Raji (cell line): Measurements from ENCODE around the gene KRTAP10-1.

Experiments
- POLR2A ChIP-seq: IDR thresholded peaks from 2 replicates; pipeline ENCODE4 v1.6.1; 2011; ENCODE audit warnings: low read depth, low read length, control low read depth; ENCODE audit not compliant: insufficient read depth

The KRTAP10-1 gene

DNA sequence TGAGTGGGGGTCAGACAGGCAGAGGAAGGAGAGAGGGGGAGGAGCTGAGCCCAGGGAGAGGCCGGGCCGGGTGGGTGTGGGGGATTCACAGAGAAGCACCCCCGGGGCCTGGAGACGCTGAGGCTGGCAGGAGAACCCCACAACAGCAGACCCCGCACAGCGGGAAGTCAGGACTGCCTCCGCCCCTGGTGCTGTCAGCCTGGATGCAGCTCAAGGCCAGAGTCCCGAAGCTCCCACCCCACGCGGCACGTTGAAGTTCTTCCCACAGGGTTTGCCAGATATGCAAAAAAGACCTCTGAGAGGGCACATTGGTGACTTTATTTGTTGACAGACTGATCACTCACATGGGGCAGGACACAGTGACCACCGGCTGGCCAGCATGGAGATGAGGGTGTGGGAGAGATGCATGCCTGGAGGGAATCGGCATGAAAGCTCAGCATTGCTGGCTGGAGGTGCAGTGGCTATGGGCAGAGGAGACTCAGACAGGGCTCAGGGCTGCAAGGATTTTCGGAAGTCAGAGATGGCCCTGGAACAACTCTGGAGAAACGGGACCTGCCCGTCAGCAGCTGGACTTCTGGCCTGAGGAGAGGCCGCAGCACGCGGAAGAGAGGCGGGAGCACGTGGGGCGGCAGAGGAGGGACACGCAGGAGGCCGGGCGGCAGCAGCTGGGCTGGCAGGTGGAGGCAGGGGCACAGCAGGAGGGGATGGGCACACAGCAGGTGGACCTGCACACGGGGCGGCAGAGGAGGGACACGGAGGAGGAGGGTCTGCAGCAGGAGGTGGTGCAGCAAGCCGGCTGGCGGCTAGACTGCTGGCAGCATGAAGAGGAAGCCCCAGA, 17.7 kb upstream of the KRTAP10-1 start:
- TF ChIP-seq POLR2A, result no peak

DNA sequence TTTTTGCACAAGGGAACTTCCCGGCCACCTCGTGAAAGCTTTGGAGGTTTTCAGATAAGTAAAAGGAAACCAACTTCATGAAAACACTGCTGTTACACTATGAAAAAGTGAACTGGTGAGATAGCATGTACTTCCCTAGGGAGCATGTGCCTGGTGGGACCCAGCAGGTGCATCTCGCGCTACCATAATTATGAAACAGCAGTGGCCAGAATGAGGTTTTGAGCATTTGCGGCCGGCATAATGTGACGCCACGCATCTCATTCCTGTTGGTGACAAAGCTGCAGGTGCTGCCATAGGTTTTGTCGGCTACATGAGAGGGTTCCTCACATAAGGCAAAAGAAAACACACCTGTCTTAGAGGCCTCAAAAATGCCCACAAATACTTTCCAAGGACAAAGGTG, 16.9 kb upstream of the KRTAP10-1 start:
- no peak for TF ChIP-seq POLR2A

DNA sequence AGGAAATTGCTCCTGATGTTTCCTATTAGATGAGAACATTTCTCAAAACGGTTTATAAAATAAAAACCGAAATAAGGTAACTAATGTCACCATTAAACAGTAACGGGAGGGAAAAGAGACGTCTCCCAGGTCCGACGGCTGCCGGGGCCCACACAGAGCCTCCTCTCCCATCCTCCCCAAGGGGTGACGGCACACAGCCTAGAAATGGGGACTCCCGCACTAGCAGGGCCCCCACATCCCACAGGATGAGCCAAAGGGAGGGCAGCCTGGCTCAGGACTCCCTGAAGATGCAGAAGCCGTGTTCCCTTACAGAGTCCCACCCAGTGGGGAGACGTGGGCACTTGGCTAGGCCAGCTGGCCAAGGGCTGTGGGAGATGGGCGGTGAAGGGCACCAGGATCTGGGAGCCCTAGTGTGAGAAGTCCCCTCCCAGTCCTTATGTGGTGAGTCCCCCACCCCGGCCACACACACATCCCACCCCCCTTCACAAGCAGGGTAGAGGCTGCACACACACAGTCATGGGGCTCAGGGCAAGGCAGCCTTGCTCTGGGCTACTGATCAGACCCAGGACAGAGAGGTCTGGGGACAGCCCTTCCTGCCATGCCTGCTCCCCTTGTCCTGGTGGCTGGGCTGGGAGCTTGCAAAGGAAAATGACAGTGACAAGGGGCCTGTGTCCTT, 15.3 kb upstream of the KRTAP10-1 start:
- no peak for TF ChIP-seq POLR2A

DNA sequence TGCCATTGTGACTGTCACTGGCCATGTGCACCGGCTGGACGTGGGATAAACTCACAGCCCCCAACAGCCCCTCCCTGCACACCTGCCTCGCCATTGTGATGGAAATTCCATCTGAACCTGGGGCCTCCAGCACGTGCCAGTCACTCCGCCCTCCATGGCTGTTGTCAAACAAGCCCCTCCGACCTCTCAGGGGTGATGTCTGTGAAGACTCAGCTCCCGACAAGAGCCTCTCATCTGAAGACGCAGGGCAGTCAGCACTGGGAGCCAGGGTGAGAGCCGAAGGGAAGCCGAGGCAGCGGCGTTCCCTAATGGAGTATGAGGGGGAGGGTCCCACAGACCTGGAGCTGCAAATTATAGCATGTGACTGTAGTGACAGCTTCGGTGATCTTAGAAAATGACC, 12.7 kb upstream of the KRTAP10-1 start:
- TF ChIP-seq POLR2A, result no peak

DNA sequence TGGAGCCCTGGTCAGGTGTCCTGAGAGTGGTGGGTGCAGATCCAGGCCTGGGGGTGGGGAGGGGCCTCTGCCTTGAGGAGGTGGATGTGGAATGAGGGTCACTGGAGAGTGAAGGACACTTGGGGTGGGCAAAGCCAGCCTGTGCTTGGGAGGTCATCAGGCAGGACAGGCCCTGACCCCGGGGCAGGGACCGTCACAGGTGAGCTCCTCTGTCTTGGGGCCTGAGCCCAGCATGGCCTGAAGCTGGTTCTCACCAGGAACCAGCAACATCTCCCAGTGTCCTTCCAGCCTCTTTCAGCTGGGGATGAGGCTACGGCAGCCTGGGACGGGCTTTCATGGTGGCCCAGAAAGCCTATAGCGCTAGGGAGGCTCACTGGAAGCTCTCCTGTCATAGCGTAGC, 12.1 kb upstream of the KRTAP10-1 start:
- no peak for TF ChIP-seq POLR2A

DNA sequence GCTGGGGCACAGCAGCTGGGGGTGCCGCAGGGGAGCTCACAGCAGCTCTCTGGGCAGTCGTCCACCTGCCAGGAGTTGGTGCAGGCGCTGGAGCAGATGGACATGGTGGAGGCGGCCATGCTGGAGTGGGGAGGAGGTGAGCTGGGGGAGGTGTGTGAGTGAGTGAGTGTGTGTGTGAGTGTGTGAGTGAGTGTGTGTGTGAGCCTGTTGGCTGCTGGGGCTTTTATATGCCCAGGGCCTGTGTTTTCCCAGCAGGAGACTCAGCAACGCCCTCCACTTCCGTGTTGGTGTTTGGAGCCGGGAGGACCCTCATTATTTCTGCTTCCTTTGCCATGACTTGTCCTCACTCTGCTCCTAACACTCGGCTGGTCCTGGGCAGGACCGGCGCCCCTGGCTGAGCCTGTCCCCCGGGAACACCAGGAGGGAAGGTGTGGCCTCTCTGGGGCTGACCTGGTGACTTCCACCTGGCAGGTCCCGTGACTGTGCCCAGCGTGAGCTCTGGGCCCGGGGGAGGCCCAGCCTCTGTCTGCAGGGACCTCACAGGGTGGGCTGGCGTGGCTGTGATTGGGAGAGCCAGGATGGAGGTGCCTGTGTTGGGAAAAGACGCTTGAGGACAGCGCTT, 11.5 kb upstream of the KRTAP10-1 start, which contains the start of gene KRTAP10-2:
KRTAP10-2 (minus strand) TSS at position 166 of the 622 bp plus-strand sequence; CDS start at position 119, 47 bp downstream.
- TF ChIP-seq POLR2A, result no peak

DNA sequence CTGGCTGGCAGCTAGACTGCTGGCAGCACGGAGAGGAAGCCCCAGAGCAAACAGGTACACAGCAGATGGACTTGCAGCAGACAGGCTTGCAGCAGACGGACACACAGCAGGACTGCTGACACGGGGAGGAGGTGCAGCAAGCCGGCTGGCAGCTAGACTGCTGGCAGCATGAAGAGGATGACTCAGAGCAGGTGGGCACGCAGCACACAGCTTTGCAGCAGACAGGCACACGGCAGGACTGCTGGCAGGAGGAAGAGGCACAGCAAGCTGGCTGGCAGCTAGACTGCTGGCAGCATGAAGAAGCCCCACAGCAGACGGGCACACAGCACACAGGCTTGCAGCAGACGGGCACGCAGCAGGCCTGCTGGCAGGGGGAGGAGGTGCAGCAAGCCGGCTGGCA, 10.8 kb upstream of the KRTAP10-1 start:
- no peak for TF ChIP-seq POLR2A

DNA sequence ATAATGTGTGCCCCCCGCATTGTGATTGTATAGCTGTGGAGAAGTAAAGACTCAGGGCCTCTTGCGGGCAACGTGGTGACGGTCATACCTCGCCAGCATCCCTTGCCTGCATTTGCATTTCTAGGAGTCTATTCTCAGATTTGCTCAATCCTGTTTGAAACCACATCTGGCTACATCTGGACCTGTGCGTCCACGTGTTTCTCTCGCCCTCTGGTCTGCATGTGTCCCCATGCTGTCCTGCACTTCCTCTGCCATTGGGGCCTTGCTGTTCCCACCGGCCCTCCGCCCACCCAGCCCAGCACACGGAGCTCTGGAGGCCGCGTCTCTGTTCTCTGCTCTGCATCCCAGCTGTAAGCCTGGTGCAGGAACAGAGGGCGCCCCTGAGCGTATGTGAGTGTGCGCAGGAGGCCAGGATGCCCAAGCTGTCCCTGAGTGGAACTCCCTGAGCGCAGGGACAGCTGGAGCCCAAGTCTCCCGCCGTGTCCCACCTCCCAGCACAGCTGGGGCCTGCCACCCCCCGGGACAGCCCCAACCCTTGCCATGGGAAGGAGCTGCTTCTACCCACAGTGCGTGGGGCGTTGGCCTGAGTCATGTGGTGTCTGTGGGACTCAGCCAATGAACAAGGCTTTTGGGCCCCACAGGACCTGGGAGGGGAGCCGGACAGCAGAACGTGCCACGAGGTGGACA, 9.7 kb upstream of the KRTAP10-1 start:
- no peak for TF ChIP-seq POLR2A

DNA sequence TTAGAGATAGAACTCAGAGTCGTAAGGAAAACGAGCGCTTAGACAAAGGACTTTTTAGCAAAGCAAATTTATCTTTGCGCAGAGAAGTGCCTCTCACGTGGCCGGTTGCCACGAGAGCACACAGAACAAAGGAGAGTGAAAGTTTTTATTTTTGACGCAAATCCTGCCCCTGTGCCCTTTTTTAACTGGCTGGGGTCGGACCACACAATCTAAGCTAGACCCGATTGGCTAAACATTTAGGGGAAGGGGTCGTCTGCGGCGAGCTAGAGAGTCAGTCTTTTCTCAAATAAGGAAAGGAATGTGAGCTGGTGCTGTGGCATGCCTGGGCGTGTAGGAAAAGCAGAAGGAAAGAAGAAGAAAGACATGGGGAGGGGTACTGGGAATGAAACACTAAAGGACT, 8.9 kb upstream of the KRTAP10-1 start:
- no peak for TF ChIP-seq POLR2A

DNA sequence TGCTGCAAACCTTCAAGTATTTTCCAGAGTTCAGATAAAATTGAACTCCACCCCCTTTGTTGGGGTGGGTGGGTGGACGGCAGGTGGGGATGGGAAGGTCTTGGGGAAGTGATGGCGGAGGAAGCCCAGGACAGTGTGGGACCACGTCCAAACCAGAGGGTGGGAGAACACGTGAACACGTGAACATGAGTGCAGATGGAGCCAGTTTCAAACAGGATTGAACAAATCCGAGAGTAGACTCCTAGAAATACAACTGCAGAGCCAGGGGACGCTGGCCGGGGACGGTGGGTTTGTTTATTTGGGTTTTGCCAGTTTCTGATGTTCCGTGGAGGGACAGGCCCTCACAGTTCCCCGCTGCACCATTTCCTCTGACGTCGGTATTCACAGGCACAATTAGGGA, 8.4 kb upstream of the KRTAP10-1 start:
- TF ChIP-seq POLR2A, result no peak

DNA sequence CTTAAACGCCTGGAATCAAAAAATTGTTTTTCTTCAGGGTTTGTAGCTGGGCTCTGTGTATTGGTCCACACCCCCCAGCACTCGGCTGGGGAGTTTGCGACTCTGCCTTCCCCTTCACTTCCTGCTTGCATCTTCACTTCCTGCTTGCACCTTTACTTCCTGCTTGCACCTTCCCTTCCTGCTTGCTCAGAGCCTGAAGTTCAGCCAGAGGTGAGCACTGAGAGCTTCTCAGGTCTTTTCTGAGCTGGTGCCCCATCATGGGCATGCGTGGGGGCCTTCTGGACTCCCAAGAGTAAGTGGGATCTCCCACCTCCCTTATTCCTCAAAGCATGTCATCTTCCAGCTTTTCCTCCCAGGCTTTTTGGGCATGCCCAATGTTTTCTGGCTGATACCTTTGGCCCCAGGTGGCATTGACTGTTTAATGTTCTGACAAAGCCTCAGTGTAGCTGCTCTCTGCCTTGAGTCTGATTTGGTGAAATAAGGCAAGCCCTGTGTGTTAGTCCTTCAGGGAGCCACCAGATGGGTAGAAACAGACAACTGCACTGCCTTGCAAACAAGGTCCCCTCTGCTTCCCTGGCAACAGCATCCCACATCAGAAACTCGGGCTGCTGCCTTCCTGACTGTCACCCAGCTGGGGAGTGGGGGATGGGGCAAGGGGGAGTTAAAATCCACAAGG, 7.8 kb upstream of the KRTAP10-1 start:
- TF ChIP-seq POLR2A, result no peak

DNA sequence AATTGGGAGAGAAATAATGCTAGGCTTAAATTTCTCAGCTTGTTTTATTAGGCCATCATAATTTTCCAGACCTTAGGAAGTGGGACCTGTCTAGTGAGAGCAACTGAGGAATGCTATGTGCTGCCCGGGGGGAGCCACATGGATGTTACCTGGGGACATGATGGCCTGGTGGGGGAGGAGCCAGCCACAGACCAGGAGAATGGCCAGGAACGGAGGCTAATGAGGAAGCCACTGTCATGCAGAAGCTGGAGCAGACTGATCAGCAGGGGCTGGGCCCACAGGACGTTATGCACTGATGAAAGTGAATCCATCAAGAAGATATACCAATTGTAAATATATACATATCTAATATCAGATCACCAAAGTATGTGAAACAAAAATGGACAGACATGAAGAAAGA, 4.6 kb upstream of the KRTAP10-1 start:
- TF ChIP-seq POLR2A, result no peak

DNA sequence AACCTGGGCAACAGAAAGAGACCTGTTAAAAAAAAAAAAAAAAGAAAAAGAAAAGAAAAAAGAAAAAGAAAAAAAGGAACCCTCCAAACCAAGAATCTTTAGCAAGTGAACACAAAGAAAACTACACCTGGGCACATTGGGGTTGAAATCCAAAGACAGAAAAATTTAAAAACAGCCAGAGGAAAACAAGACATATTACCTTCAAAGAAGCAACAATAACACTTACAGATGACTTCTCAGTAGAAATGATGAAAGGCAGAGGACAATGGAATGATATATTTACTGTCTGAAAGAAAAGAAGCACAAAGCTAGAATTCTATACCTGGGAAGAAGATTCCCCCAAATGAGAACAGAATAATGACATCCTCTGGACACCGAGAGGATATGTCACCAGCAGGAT, 2.7 kb upstream of the KRTAP10-1 start:
- TF ChIP-seq POLR2A, result no peak

DNA sequence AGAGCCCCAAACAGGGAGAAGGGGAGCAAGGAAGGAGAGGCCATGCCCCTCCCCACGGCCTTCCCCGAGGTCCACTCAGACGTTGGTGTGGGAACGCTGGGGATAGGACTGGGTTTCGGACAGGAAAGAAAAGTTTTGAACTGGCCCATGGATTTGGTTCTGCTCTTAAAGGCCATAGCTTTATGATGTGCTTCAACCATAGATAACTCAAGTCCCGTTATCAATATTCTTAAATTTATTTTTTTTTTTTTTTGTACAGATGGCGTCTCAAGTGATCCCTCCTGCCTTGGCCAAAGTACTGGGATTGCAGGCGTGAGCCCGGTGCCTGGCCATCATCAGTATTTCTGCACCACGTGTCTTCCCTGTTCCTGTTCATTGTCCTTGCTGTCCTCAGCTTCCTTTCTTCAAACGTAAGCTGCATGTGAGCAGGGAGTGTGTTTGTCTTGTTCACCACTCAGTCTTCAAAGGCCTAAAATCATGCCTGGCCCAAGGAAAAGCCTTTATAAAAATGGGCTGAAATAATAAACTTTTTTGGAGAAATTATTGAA, 820 bp upstream of the KRTAP10-1 start:
- TF ChIP-seq POLR2A, result no peak
